Measurements from ENCODE around the gene PDGFRB. TPM values are rescaled to one million over a fixed set of nuclear protein-coding genes. Genes with fewer than 3 reads are reported as not detected.

The PDGFRB gene
- total RNA-seq, 2 experiments from 2014 or later = 0.58 to 0.74 TPM

DNA sequence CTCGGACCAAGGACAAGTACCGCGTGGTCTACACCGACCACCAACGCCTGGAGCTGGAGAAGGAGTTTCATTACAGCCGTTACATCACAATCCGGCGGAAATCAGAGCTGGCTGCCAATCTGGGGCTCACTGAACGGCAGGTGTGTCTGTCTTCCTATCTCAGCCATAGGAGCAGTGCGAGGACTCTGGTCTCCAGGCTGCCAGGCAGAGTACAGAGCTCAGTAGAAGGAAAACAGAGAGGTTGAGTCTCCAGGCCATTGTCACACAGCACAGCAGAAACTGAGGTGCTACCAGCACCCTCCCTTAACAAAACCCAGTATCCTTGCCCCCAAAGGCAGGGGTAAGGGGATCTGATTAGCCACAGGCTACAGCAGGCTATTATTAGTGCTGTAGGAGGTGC, 27.1 kb upstream of the PDGFRB start:
- peaks cover 3% of the 10 kb centered on the region for H3K27me3 Mint-ChIP-seq
- H3K27ac Mint-ChIP-seq = no peak overlapping the region
- POLR2A ChIA-PET = no interaction called here
- CTCF ChIA-PET = no interaction called here
- ATAC-seq (no peak), DNase-seq (no peak)
- intact Hi-C loops (cut with micrococcal nuclease) = no loop called here
- H3K4me1 Mint-ChIP-seq (ENCODE audit: low read depth) = no peaks in the 10 kb centered on the region
- H3K9me3 Mint-ChIP-seq = no peaks in the 10 kb centered on the region
- no peak overlapping the region for H3K4me3 Mint-ChIP-seq
- TF ChIP-seq, protein P1, sequence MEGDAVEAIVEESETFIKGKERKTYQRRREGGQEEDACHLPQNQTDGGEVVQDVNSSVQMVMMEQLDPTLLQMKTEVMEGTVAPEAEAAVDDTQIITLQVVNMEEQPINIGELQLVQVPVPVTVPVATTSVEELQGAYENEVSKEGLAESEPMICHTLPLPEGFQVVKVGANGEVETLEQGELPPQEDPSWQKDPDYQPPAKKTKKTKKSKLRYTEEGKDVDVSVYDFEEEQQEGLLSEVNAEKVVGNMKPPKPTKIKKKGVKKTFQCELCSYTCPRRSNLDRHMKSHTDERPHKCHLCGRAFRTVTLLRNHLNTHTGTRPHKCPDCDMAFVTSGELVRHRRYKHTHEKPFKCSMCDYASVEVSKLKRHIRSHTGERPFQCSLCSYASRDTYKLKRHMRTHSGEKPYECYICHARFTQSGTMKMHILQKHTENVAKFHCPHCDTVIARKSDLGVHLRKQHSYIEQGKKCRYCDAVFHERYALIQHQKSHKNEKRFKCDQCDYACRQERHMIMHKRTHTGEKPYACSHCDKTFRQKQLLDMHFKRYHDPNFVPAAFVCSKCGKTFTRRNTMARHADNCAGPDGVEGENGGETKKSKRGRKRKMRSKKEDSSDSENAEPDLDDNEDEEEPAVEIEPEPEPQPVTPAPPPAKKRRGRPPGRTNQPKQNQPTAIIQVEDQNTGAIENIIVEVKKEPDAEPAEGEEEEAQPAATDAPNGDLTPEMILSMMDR (IDR thresholded peaks at IDR 0.05) = no peak
- H3K36me3 Mint-ChIP-seq (ENCODE audit: low read depth) = no peaks in the 10 kb centered on the region

DNA sequence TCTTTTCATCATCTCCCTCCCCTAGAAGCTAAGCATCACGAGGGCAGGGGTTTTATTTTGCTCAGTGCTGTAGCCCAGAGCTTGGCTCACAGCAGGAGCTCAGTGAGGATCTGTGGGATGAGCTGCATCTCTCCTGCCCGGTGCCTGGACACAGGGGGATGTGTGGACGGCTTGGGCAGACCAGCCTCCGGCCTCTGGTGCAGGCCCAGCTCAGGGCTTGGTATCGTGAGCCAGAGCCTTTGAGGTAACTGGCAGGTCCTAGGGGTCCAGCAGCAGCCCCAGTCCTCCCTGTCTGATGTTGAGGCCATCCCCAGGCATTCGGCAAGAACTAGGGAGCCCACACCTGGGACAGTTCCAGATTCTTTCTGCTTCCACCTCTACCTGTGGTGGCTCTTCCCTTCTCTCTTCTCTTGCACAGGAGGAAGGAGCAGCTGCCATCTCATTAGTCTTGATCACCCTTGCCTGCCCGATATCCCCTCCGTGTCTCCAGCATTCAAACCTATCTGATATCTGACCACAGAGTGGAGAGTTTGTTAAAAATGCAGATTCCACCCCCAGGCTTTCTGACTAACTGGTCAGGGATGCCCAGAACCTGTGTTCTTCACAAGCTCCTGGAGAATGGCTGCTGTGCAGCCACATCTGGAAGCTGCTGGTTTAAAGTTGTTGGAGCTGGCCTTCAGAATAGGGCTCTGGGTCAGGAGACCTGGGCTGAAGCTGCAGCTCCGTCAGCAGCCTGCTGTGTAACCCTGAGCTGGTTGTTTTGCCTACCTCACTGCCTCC, 26.3 kb upstream of the PDGFRB start:
- ChIA-PET POLR2A (no interaction called here), CTCF (no interaction called here)
- Mint-ChIP-seq H3K27me3 (no peaks in the 10 kb centered on the region), H3K4me1 (ENCODE audit: low read depth) (no peaks in the 10 kb centered on the region), H3K36me3 (ENCODE audit: low read depth) (no peaks in the 10 kb centered on the region), H3K9me3 (no peaks in the 10 kb centered on the region), H3K27ac (no peak overlapping the region), H3K4me3 (no peak overlapping the region)
- ATAC-seq (no peak), DNase-seq (no peak)
- TF ChIP-seq, protein P1 (IDR thresholded peaks at IDR 0.05) = no peak
- intact Hi-C loops (cut with micrococcal nuclease) = no loop called here

DNA sequence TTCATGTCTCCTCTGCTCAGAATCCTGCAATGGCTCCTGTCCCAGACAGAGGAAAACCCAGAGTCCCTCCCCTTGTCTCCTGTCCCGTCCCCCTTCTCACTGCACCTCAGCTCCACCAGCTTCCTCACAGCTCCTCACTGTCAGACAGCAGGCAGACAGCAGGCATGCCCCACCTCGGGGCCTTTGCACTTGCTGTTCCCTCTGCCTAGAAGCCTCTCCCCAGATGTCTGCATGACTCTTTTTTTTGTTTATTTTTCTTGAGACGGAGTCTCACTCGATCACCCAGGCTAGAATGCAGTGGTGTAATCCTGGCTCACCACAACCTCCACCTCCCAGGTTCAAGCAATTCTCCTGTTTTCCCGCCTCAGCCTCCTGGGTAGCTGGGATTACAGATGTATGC, 25.4 kb upstream of the PDGFRB start:
- peaks cover 2% of the 10 kb centered on the region for H3K27me3 Mint-ChIP-seq

DNA sequence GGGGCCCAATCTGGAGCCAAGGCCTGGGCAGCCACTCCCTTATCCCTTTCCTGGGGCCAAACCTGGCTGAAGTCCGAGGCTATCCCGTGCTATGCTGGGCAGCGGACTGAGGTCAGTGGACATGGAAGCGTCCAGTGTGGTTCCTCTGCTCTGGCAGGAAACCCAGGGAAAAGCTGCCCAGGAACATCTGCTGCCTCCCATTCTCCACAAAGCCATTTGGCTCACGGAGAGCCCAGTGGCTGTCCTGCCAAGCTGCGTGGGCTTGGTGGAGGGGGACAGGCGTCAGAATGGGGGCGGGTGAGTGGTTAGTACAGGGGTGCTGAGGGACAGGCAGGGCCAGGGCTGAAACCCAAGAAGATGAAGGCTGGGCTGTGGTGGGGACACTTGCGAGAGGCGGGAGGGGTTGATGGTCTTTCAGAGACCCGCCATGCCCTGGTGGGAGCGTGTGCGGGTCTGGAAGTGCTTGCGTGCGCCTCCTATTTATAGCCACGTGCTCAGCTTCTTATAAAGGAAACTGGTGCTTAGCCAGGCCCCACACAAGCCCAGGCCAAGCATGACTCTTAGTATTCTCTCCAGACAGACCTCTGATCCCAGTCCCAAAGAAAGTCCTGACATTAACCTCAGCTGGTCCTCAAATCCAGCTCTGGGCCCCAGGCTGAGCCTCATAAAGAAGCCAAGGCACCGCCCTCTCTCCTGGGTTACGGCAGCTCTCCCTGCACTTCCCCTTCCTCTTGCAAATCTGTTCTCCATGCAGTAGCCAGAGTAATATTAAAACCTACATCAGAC, 24.8 kb upstream of the PDGFRB start:
- Mint-ChIP-seq H3K4me1 (ENCODE audit: low read depth) (no peaks in the 10 kb centered on the region), H3K9me3 (no peaks in the 10 kb centered on the region), H3K27me3 (peaks cover 2% of the 10 kb centered on the region), H3K4me3 (no peak overlapping the region), H3K27ac (no peak overlapping the region), H3K36me3 (ENCODE audit: low read depth) (no peaks in the 10 kb centered on the region)
- TF ChIP-seq, protein P1 (IDR thresholded peaks at IDR 0.05) = no peak
- no peak for ATAC-seq
- intact Hi-C loops (cut with micrococcal nuclease) = no loop called here
- DNase-seq = no peak
- POLR2A ChIA-PET = no interaction called here
- CTCF ChIA-PET = interaction anchor here (1.3 kb wide), 1 partner anchor 18 kb away, joined by 5 read pairs; no protein-coding TSS in a partner anchor

More for the DNA sequence above, 25.4 kb upstream of the PDGFRB start:
- TF ChIP-seq, protein P1 (IDR thresholded peaks at IDR 0.05) = no peak
- ATAC-seq (no peak), DNase-seq (no peak)
- ChIA-PET POLR2A (no interaction called here), CTCF (interaction anchor here (1.3 kb wide), 1 partner anchor 18 kb away, joined by 5 read pairs; no protein-coding TSS in a partner anchor)
- Mint-ChIP-seq H3K36me3 (ENCODE audit: low read depth) (no peaks in the 10 kb centered on the region), H3K27ac (no peak overlapping the region), H3K4me1 (ENCODE audit: low read depth) (no peaks in the 10 kb centered on the region), H3K9me3 (no peaks in the 10 kb centered on the region), H3K4me3 (no peak overlapping the region)
- intact Hi-C loops (cut with micrococcal nuclease) = no loop called here

Data from activated CD8-positive, alpha-beta T cell treated with anti-CD3 and anti-CD28 coated beads for 36 hours (primary cell).